Activated CD8-positive, alpha-beta T cell treated with anti-CD3 and anti-CD28 coated beads for 36 hours (primary cell): ENCODE measurements around the gene CADPS. TPM values are rescaled to one million over a fixed set of nuclear protein-coding genes. Genes with fewer than 3 reads are reported as not detected.

Source experiments
- ATAC-seq: fragments of 200-7000 bp; cut with Tn5 transposase; one replicate; pipeline ENCODE4 v1.10.0; 2021; ENCODE audit warnings: mild to moderate bottlenecking, moderate library complexity
- CTCF ChIA-PET: fragments of 350-600 bp; sonication (Branson Sonifier 250); formaldehyde crosslinking; loops from one replicate; lab custom pipeline; 2021; ENCODE audit warnings: antibody characterized with exemption; lab: Charles Lee
- POLR2A ChIA-PET: fragments of 350-600 bp; sonication (Branson Sonifier 250); formaldehyde crosslinking; loops from one replicate; lab custom pipeline; 2021; ENCODE audit warnings: antibody characterized with exemption; lab: Charles Lee
- DNase-seq: peaks from one replicate; pipeline ENCODE4 v3.0.0-alpha.2; 2020
- H3K27ac Mint-ChIP-seq: one replicate; pipeline ENCODE4 v1.8.0; 2021; ENCODE audit warnings: mild to moderate bottlenecking, mixed read lengths
- H3K27me3 Mint-ChIP-seq: one replicate; pipeline ENCODE4 v1.8.0; 2021; ENCODE audit warnings: mixed read lengths
- H3K36me3 Mint-ChIP-seq: one replicate; pipeline ENCODE4 v1.8.0; 2021; ENCODE audit warnings: low read depth, mixed read lengths
- H3K4me1 Mint-ChIP-seq: one replicate; pipeline ENCODE4 v1.8.0; 2021; ENCODE audit warnings: low read depth, mixed read lengths
- H3K4me3 Mint-ChIP-seq: one replicate; pipeline ENCODE4 v1.8.0; 2021; ENCODE audit warnings: mild to moderate bottlenecking, moderate library complexity, mixed read lengths
- H3K9me3 Mint-ChIP-seq: one replicate; pipeline ENCODE4 v1.8.0; 2021; ENCODE audit warnings: mixed read lengths
- CTCF ChIP-seq: fragments of 200-600 bp; IDR thresholded peaks from one replicate; pipeline ENCODE4 v1.8.0; 2022; ENCODE audit warnings: antibody characterized with exemption, mild to moderate bottlenecking
- intact Hi-C: fragments of 100-400 bp; cut with micrococcal nuclease; formaldehyde crosslinking; loops from one replicate; pipeline ENCODE4 v1.10.0; 2022
- total RNA-seq, 2 experiments: library from RNA; stranded (reverse); gene quantifications; one replicate each; pipeline ENCODE4 v1.2.3, GENCODE V29; 2021

Gene CADPS
- total RNA-seq, 2 experiments from 2014 or later: not detected

- H3K36me3 Mint-ChIP-seq: peaks cover 3% of the 10 kb centered on the region
- H3K9me3 Mint-ChIP-seq: no peaks in the 10 kb centered on the region
- H3K27me3 Mint-ChIP-seq: peaks cover 43% of the 10 kb centered on the region
- H3K4me1 Mint-ChIP-seq: no peaks in the 10 kb centered on the region
- ChIA-PET POLR2A (no interaction called here), CTCF (interaction anchor here (1.6 kb wide), 1 partner anchor 18 kb away, joined by 5 read pairs; no protein-coding TSS in a partner anchor)
- intact Hi-C loops: no loop called here
- DNase-seq (no peak), ATAC-seq (no peak)
- no peak overlapping the region for H3K4me3 Mint-ChIP-seq
- no peak overlapping the region for H3K27ac Mint-ChIP-seq
- TF ChIP-seq CTCF: no peak
These were observed 1.2 kb downstream of the CADPS start for GRCh38 chr3:62873761-62874710.

- Mint-ChIP-seq H3K4me3 (no peak overlapping the region), H3K9me3 (no peaks in the 10 kb centered on the region), H3K27me3 (peaks cover 43% of the 10 kb centered on the region), H3K36me3 (peaks cover 3% of the 10 kb centered on the region), H3K4me1 (no peaks in the 10 kb centered on the region), H3K27ac (no peak overlapping the region)
- intact Hi-C loops: no loop called here
- no peak for TF ChIP-seq CTCF
- ChIA-PET CTCF (interaction anchor here (1.6 kb wide), 1 partner anchor 18 kb away, joined by 5 read pairs; no protein-coding TSS in a partner anchor), POLR2A (no interaction called here)
- DNase-seq (no peak), ATAC-seq (no peak)
These were observed 1.8 kb downstream of the CADPS start for GRCh38 chr3:62873451-62873760.

GRCh38 chr3:62872318-62872717 is 2.9 kb downstream of the CADPS start:
- CTCF ChIA-PET: interaction anchor here (1.6 kb wide), 1 partner anchor 16 kb away, joined by 5 read pairs; no protein-coding TSS in a partner anchor
- Mint-ChIP-seq H3K27ac (no peak overlapping the region), H3K4me1 (no peaks in the 10 kb centered on the region), H3K4me3 (no peak overlapping the region), H3K36me3 (peaks cover 3% of the 10 kb centered on the region), H3K27me3 (peaks cover 40% of the 10 kb centered on the region), H3K9me3 (no peaks in the 10 kb centered on the region)
- intact Hi-C loops: no loop called here
- ATAC-seq (no peak), DNase-seq (no peak)
- TF ChIP-seq CTCF: no peak
- POLR2A ChIA-PET: no interaction called here

- intact Hi-C loops: no loop called here
- Mint-ChIP-seq H3K4me1 (no peaks in the 10 kb centered on the region), H3K27me3 (peaks cover 22% of the 10 kb centered on the region), H3K9me3 (no peaks in the 10 kb centered on the region), H3K4me3 (no peak overlapping the region), H3K27ac (no peak overlapping the region), H3K36me3 (no peaks in the 10 kb centered on the region)
- ChIA-PET CTCF (interaction anchor here (1.0 kb wide), 1 partner anchor 359 kb away, joined by 3 read pairs; no protein-coding TSS in a partner anchor), POLR2A (no interaction called here)
- DNase-seq: no peak
- TF ChIP-seq CTCF: no peak
- ATAC-seq: no peak
These were observed 4.9 kb downstream of the CADPS start for GRCh38 chr3:62870321-62870720.

- Mint-ChIP-seq H3K9me3 (no peaks in the 10 kb centered on the region), H3K4me3 (no peak overlapping the region), H3K27me3 (no peaks in the 10 kb centered on the region), H3K36me3 (no peaks in the 10 kb centered on the region), H3K4me1 (no peaks in the 10 kb centered on the region), H3K27ac (no peak overlapping the region)
- POLR2A ChIA-PET: no interaction called here
- no peak for TF ChIP-seq CTCF
- DNase-seq (no peak), ATAC-seq (no peak)
- intact Hi-C loops: no loop called here
- CTCF ChIA-PET: no interaction called here
These were observed 11.6 kb downstream of the CADPS start for GRCh38 chr3:62863648-62864047.
